ENCODE measurements around the gene RNF10.
"Not testable (repeated sequence)": the region's sequence is repeated elsewhere in the genome, so short reads cannot be mapped to it uniquely, and the experiment has no call there.

DNA sequence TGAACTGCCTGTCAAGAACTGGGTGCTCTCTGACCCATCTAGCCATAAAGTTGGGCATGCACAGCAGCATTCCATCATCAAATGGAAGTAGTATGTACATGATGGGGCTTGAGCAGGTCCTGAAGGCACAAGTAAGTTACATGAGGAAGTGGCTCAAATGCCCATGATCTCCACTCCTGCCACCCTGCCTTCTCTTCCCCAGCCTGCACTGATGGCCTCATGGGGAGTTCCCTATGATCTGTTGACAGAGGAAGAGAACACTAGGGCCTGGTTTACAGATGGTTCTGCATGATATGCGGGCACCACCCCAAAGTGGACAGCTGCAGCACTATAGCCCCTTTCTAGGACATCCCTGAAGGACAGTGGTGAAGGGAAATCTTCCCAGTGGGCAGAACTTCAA lies 77.4 kb downstream of the RNF10 start:
- not testable (repeated sequence) for TF ChIP-seq POLR2A (IDR thresholded peaks at IDR 0.05)
- TF ChIP-seq, protein P1, sequence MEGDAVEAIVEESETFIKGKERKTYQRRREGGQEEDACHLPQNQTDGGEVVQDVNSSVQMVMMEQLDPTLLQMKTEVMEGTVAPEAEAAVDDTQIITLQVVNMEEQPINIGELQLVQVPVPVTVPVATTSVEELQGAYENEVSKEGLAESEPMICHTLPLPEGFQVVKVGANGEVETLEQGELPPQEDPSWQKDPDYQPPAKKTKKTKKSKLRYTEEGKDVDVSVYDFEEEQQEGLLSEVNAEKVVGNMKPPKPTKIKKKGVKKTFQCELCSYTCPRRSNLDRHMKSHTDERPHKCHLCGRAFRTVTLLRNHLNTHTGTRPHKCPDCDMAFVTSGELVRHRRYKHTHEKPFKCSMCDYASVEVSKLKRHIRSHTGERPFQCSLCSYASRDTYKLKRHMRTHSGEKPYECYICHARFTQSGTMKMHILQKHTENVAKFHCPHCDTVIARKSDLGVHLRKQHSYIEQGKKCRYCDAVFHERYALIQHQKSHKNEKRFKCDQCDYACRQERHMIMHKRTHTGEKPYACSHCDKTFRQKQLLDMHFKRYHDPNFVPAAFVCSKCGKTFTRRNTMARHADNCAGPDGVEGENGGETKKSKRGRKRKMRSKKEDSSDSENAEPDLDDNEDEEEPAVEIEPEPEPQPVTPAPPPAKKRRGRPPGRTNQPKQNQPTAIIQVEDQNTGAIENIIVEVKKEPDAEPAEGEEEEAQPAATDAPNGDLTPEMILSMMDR (IDR thresholded peaks at IDR 0.05) = not testable (repeated sequence)
